ENCODE data around the gene SLC27A2.

The SLC27A2 gene

GRCh38 chr15:50262533-50262932, 80.5 kb downstream of the SLC27A2 start:
- no peak overlapping the region for H3K4me3 ChIP-seq (ENCODE audit: low read length)
- DNase-seq (ENCODE audit: low read depth): no peak
- TF ChIP-seq CTCF (conservative IDR thresholded peaks at IDR 0.05; ENCODE audit: low read depth, low read length): no peak

GRCh38 chr15:50265620-50266019, 83.6 kb downstream of the SLC27A2 start, which contains the start of gene HDC:
TSS of gene HDC (minus strand) at chr15:50265726. CDS start at chr15:50265623, 103 bp downstream.
- DNase-seq (ENCODE audit: low read depth): no peak
- TF ChIP-seq CTCF (conservative IDR thresholded peaks at IDR 0.05; ENCODE audit: low read depth, low read length): no peak
- H3K4me3 ChIP-seq (ENCODE audit: low read length): no peak within 1 kb of the TSS

GRCh38 chr15:50267577-50267976, 85.6 kb downstream of the SLC27A2 start:
- TF ChIP-seq CTCF (conservative IDR thresholded peaks at IDR 0.05; ENCODE audit: low read depth, low read length): no peak
- DNase-seq (ENCODE audit: low read depth): no peak
- no peak overlapping the region for H3K4me3 ChIP-seq (ENCODE audit: low read length)

GRCh38 chr15:50275091-50275490, 93.1 kb downstream of the SLC27A2 start:
- no peak for TF ChIP-seq CTCF (conservative IDR thresholded peaks at IDR 0.05; ENCODE audit: low read depth, low read length)
- H3K4me3 ChIP-seq (ENCODE audit: low read length): no peak overlapping the region
- no peak for DNase-seq (ENCODE audit: low read depth)

- no peak for TF ChIP-seq CTCF (conservative IDR thresholded peaks at IDR 0.05; ENCODE audit: low read depth, low read length)
- no peak overlapping the region for H3K4me3 ChIP-seq (ENCODE audit: low read length)
- DNase-seq (ENCODE audit: low read depth): no peak
Observed at GRCh38 chr15:50275908-50276307, 93.9 kb downstream of the SLC27A2 start.

GRCh38 chr15:50277370-50277769, 95.4 kb downstream of the SLC27A2 start:
- TF ChIP-seq CTCF (conservative IDR thresholded peaks at IDR 0.05; ENCODE audit: low read depth, low read length): no peak
- no peak overlapping the region for H3K4me3 ChIP-seq (ENCODE audit: low read length)
- no peak for DNase-seq (ENCODE audit: low read depth)

- no peak overlapping the region for H3K4me3 ChIP-seq (ENCODE audit: low read length)
- DNase-seq (ENCODE audit: low read depth): no peak
- TF ChIP-seq CTCF (conservative IDR thresholded peaks at IDR 0.05; ENCODE audit: low read depth, low read length): no peak
Observed at GRCh38 chr15:50278496-50278895, 96.5 kb downstream of the SLC27A2 start.

All from retinal pigment epithelial cell (primary cell).